Effector memory CD8-positive, alpha-beta T cell (primary cell): ENCODE results near the gene PTPN9.
A peak's percentile ranks its signal among the peaks of the same experiment; 100 is the strongest.
"Not testable (repeated sequence)": the region's sequence is repeated elsewhere in the genome, so short reads cannot be mapped to it uniquely, and the experiment has no call there.

Experiments
- ATAC-seq: fragments of 150-1000 bp; cut with Tn5 transposase; replicated peaks from 2 replicates; pipeline ENCODE4 v1.10.0; 2021; ENCODE audit warnings: mild to moderate bottlenecking, moderate library complexity
- DNase-seq, 3 experiments: peaks; one replicate each; pipeline ENCODE4 v3.0.0; 2021
- H3K27ac Mint-ChIP-seq, 2 donors: one replicate each; pipeline ENCODE4 v1.8.0; 2022; ENCODE audit warnings: mild to moderate bottlenecking in 2 of 2, mixed read lengths in 2 of 2, moderate library complexity in 2 of 2
- H3K27me3 Mint-ChIP-seq, 2 donors: one replicate each; pipeline ENCODE4 v1.8.0; 2022; ENCODE audit warnings: mixed read lengths in 2 of 2
- H3K36me3 Mint-ChIP-seq: one replicate; pipeline ENCODE4 v1.8.0; 2022; ENCODE audit warnings: mild to moderate bottlenecking, moderate library complexity, mixed read lengths; ENCODE audit not compliant: insufficient read depth
- H3K4me1 Mint-ChIP-seq, 2 donors: one replicate each; pipeline ENCODE4 v1.8.0; 2022; ENCODE audit warnings: low read depth in 2 of 2, mixed read lengths in 2 of 2
- H3K4me3 Mint-ChIP-seq, 2 donors: one replicate each; pipeline ENCODE4 v1.8.0; 2022; ENCODE audit warnings: mild to moderate bottlenecking in 2 of 2, mixed read lengths in 2 of 2, moderate library complexity in 2 of 2
- H3K9me3 Mint-ChIP-seq, 2 donors: one replicate each; pipeline ENCODE4 v1.8.0; 2022; ENCODE audit warnings: mixed read lengths in 2 of 2

Gene PTPN9

DNA sequence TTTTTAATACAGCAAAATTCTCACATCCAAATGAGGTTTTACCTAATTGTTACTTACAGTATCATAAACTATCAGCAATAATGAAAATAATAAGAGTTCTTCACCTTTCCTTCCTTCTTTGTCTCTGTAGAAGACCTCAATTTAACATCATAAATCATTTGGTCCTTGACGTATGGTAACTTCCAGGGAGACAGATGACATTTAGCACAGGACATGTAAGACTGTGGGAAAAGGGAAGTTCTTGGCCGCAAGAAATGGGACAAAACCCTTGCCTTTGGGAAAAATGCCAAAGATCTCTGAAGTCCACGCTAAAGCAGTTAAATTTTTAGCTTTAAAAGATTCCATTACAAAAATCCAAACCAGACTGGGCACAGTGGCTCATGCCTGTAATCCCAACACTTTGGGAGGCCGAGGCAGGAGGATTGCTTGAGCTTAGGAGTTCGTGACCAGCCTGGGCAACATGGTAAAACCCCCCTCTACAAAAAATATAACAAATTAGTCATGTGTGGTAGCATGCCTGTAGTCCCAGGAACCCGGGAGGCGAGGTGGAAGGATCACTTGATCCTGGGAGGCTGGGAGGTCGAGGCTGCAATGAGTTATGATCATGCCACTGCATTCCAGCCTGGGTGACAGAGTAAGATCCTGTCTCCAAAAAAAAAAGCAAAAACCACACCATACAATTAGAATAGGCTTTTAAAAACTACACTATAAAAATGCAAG lies 8.8 kb downstream of the PTPN9 start:
- DNase-seq: no peak
- ATAC-seq: no peak
- Mint-ChIP-seq H3K27me3 (no peaks in the 10 kb centered on the region), H3K4me3 (no peak overlapping the region), H3K36me3 (peaks cover 9% of the 10 kb centered on the region), H3K9me3 (no peaks in the 10 kb centered on the region), H3K27ac (no peak overlapping the region), H3K4me1 (peaks cover 18 to 37% of the 10 kb centered on the region in 2 donors)

DNA sequence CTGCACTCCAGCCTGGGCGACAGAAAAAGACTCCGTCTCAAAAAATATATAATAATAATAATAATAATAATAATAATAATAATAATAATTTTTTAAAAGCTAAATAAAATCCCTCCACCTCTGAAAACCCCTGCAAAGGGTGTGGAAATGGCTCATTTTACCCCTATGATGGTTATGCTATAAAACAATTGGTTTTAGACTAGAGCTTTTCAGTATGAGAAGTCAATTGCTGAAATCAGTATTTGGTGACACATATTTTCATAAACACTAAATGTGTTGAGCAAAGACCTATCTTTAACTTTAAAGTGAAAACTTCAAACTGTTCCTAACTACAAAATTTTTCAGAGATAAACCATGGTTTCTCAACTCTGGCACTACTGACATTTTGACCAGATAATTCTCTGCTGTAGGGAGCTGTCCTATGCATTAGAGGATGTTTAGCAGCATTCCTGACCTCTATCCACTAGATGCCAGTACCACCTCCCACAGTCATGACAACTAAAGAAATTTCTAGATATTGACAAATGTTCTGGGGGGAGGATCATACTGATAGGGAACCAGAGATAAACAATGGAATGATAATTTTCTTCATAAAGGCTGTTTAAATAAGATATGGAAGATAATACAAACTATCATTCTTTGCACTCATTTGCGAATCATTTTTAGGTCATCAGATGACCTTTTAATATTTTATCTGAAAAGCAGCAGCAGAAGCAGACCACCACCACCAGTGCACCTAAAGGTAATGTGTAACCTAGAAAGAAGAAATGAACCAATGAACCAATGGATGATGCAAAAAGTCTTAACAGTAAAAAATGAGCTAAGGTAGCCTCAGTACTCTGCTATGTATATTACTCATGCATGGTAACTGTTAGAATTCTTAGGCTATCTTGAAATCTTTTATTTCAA lies 13.8 kb downstream of the PTPN9 start:
- DNase-seq (no peak), ATAC-seq (no peak)
- no peak overlapping the region for H3K4me3 Mint-ChIP-seq
- peak overlapping the region in 1 of 2 donors; percentile 60 for H3K27ac Mint-ChIP-seq
- no peaks in the 10 kb centered on the region for H3K27me3 Mint-ChIP-seq
- H3K4me1 Mint-ChIP-seq: peaks cover 3 to 27% of the 10 kb centered on the region in 2 donors
- no peaks in the 10 kb centered on the region for H3K9me3 Mint-ChIP-seq
- peaks cover 11% of the 10 kb centered on the region for H3K36me3 Mint-ChIP-seq

DNA sequence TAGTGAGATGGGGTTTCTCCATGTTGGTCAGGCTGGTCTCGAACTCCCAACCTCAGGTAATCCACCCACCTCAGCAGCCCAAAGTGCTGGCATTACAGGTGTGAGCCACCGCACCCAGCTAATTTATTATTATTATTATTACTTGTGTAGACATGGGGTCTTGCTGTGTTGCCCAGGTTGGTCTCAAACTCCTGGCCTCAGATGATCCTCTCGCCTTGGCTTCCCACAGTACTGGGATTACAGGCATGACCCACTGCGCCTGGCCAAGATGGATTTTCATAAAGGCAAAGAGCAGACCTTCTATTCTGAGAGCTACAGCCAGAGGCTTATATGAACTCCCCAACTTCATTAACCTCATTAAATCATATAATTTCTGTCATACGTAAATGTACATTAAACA lies 17.2 kb downstream of the PTPN9 start:
- no peak overlapping the region for H3K4me3 Mint-ChIP-seq
- H3K27me3 Mint-ChIP-seq: no peaks in the 10 kb centered on the region
- H3K4me1 Mint-ChIP-seq: peaks cover 3 to 20% of the 10 kb centered on the region in 2 donors
- DNase-seq (no peak), ATAC-seq (no peak)
- no peak overlapping the region for H3K27ac Mint-ChIP-seq
- H3K9me3 Mint-ChIP-seq: no peaks in the 10 kb centered on the region
- H3K36me3 Mint-ChIP-seq: peaks cover 9% of the 10 kb centered on the region

DNA sequence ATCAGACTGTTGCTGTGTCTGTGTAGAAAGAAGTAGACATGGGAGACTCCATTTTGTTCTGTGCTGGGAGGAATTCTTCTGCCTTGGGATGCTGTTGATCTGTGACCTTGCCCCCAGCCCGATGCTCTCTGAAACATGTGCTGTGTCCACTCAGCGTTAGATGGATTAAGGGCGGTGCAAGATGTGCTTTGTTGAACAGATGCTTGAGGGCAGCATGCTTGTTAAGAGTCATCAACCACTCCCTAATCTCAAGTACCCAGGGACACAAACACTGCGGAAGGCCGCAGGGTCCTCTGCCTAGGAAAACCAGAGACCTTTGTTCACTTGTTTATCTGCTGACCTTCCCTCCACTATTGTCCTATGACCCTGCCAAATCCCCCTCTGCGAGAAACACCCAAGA lies 19.8 kb downstream of the PTPN9 start:
- not testable (repeated sequence) for ATAC-seq, H3K4me3 Mint-ChIP-seq, H3K27me3 Mint-ChIP-seq, H3K9me3 Mint-ChIP-seq, DNase-seq, H3K4me1 Mint-ChIP-seq, H3K36me3 Mint-ChIP-seq, H3K27ac Mint-ChIP-seq

DNA sequence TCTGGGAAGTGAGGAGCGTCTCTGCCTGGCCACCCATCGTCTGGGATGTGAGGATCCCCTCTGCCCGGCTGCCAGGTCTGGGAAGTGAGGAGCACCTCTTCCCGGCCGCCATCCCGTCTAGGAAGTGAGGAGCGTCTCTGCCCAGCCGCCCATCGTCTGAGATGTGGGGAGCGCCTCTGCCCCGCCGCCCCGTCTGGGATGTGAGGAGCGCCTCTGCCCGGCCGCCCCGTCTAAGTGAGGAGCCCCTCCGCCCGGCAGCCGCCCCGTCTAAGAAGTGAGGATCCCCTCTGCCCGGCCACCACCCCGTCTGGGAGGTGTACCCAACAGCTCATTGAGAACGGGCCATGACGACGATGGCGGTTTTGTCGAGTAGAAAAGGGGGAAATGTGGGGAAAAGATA lies 20.2 kb downstream of the PTPN9 start:
- H3K9me3 Mint-ChIP-seq, H3K4me1 Mint-ChIP-seq, DNase-seq, H3K27ac Mint-ChIP-seq, H3K27me3 Mint-ChIP-seq, H3K36me3 Mint-ChIP-seq, H3K4me3 Mint-ChIP-seq, ATAC-seq: not testable (repeated sequence)

DNA sequence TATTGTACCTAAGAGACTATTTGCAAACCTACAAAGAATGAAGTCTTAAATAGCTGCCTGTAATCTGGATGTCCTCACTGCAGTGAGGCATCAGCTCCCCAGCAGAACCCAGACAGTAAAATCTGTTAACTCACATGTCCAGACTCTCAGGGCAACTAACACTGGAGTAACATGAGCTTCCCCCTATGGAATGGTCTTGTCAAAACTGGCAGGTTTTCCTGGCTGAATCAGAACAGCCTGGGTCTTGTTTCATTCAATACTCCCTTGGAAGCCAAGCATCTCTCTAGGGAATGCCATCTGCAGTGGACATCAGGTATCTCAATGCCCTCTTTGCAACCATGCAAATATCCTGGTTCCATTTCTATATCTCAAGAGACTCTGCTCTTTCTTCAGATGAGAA lies 24.4 kb downstream of the PTPN9 start:
- DNase-seq: no peak
- H3K27me3 Mint-ChIP-seq: no peaks in the 10 kb centered on the region
- peaks cover 2% of the 10 kb centered on the region for H3K36me3 Mint-ChIP-seq
- peaks cover 4 to 12% of the 10 kb centered on the region in 2 donors for H3K4me1 Mint-ChIP-seq
- peak overlapping the region in 1 of 2 donors; percentile 58 for H3K27ac Mint-ChIP-seq
- H3K9me3 Mint-ChIP-seq: no peaks in the 10 kb centered on the region
- ATAC-seq: no peak
- H3K4me3 Mint-ChIP-seq: no peak overlapping the region

DNA sequence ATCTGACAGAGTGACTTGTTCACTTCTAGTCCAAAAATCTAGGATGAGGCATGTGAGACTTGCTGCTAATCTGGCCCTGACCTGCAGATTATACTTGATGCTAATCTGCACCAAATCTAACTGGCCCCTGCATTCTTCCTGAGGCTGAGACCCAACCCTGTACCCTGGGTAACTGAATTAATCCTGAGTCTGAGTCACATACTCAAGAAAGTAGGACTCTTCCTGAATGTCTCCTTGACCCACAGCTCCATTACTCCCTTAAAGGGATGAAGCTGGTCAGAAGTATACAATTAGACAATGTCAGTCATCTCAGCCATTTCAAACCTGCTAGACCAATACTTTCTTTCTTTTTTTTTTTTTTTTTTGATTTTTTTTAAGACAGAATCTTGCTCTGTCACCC lies 25.5 kb downstream of the PTPN9 start:
- peaks cover 4 to 12% of the 10 kb centered on the region in 2 donors for H3K4me1 Mint-ChIP-seq

DNA sequence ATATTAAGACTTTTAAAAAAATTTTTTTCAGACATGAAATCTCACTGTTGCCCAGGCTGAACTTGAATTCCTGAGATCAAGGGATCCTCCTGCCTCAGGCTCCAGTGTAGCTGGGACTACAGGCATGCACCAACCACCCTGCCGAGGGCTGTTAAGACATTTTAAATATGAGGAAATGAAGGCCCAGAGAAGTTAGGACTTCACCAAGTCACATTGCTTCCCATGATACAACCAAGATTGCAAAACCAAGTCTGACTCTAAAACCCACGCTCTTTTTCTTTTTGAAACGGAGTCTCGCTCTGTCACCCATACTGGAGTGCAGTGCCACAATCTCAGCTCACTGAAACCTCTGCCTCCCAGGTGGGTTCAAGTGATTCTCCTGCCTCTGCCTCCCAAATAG lies 28.0 kb downstream of the PTPN9 start:
- Mint-ChIP-seq H3K36me3 (no peaks in the 10 kb centered on the region), H3K4me3 (no peak overlapping the region), H3K4me1 (peaks cover 4 to 16% of the 10 kb centered on the region in 2 donors), H3K27ac (no peak overlapping the region), H3K27me3 (no peaks in the 10 kb centered on the region), H3K9me3 (no peaks in the 10 kb centered on the region)
- DNase-seq (no peak), ATAC-seq (no peak)

More for the DNA sequence above, 25.5 kb downstream of the PTPN9 start:
- no peaks in the 10 kb centered on the region for H3K36me3 Mint-ChIP-seq
- no peaks in the 10 kb centered on the region for H3K27me3 Mint-ChIP-seq
- no peaks in the 10 kb centered on the region for H3K9me3 Mint-ChIP-seq
- ATAC-seq (no peak), DNase-seq (no peak)
- peak overlapping the region; percentile 6 to 36 for H3K27ac Mint-ChIP-seq
- H3K4me3 Mint-ChIP-seq: no peak overlapping the region

DNA sequence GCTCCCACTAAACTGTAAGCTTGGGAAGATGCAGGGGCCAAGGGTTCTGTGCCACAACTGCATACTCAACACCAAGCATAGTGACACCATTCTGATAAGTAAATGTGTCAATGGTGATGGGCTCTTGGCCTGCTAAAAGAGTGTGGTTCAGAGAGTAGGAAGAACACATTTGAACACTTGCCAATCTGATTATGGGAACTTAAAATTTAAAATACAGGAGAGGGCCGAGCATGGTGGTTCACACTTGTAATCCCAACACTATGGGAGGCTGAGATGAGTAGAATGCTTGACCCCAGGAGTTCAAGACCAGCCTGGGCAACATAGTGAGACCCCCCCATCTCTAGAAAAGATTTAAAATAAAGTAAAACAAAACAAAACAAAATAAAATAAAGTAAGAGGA lies 34.1 kb downstream of the PTPN9 start:
- Mint-ChIP-seq H3K36me3 (peaks cover 3% of the 10 kb centered on the region), H3K27me3 (no peaks in the 10 kb centered on the region)

DNA sequence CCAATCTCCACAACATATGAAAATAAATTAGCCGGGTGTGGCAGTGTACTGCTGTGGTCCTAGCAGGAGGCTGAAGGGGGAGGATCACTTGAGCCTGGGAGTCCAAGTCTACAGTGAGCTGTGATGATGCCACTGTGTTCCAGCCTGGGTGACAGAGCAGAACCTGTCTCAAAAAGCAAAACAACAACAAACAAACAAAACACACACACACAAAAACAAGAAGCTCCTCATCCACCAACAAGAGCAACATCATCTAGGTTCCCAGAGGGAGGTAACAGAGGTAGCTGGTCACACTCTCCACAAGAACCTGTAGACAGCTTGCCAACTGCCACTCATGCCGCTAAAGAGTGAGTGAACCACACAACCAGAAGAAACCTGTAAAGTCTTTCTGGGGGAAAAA lies 34.8 kb downstream of the PTPN9 start:
- Mint-ChIP-seq H3K4me1 (peaks cover 15 to 33% of the 10 kb centered on the region in 2 donors), H3K36me3 (peaks cover 7% of the 10 kb centered on the region), H3K27me3 (no peaks in the 10 kb centered on the region), H3K27ac (peak overlapping the region; percentile 1 to 81), H3K4me3 (no peak overlapping the region), H3K9me3 (no peaks in the 10 kb centered on the region)
- DNase-seq: no peak
- ATAC-seq: no peak

More for the DNA sequence above, 34.1 kb downstream of the PTPN9 start:
- no peak for ATAC-seq
- peak overlapping the region; percentile 1 to 81 for H3K27ac Mint-ChIP-seq
- no peaks in the 10 kb centered on the region for H3K9me3 Mint-ChIP-seq
- H3K4me3 Mint-ChIP-seq: no peak overlapping the region
- H3K4me1 Mint-ChIP-seq: peaks cover 15 to 33% of the 10 kb centered on the region in 2 donors
- DNase-seq: no peak

DNA sequence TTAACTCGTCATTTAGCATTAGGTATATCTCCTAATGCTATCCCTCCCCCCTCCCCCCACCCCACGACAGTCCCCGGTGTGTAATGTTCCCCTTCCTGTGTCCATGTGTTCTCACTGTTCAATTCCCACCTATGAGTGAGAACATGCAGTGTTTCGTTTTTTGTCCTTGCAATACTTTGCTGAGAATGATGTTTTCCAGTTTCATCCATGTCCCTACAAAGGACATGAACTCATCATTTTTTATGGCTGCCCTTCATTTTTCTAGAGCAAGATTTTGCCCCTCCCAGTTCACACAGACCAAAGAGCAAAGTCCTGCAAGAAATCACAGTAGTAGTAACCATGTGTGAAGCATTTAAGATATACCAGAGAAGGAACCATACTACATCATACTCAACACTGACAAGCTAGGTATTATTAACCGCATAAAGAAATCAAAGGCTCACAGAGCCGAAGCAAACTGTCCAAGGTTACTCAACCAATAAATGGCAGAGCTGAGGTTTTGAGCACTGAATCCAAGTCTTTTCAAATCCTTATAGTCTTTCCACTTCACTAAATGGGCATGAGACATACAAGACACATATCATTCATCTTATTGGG lies 36.1 kb downstream of the PTPN9 start:
- not testable (repeated sequence) for ATAC-seq, H3K4me3 Mint-ChIP-seq
- H3K27ac Mint-ChIP-seq: peak overlapping the region in 1 of 2 donors; percentile 81

DNA sequence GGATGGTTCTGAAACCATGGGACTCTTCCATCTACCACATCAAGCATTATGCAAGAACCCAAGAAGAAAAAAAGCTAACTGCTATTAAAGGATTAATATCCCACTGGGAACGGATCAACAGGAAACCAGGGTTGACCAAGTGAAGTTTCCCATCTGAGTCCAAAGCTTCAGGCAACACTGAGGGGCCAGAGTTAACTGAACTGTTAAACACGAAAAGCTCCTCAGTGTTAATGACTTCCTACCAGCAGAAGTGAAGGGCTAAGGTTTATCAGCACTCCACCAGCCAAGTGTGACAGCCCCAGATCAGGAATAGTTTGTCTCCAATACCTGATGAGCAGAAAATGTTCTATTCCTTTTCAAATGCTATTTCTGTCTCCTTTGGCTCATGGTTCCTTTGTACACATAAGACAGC lies 36.7 kb downstream of the PTPN9 start:
- ATAC-seq: no peak
- Mint-ChIP-seq H3K27ac (peak overlapping the region in 1 of 2 donors; percentile 33), H3K4me3 (no peak overlapping the region), H3K36me3 (peaks cover 8% of the 10 kb centered on the region), H3K4me1 (peaks cover 15 to 39% of the 10 kb centered on the region in 2 donors), H3K27me3 (no peaks in the 10 kb centered on the region), H3K9me3 (no peaks in the 10 kb centered on the region)
- no peak for DNase-seq

More for the DNA sequence above, 36.1 kb downstream of the PTPN9 start:
- peaks cover 15 to 39% of the 10 kb centered on the region in 2 donors for H3K4me1 Mint-ChIP-seq
- H3K27me3 Mint-ChIP-seq, H3K9me3 Mint-ChIP-seq, DNase-seq, H3K36me3 Mint-ChIP-seq: not testable (repeated sequence)

DNA sequence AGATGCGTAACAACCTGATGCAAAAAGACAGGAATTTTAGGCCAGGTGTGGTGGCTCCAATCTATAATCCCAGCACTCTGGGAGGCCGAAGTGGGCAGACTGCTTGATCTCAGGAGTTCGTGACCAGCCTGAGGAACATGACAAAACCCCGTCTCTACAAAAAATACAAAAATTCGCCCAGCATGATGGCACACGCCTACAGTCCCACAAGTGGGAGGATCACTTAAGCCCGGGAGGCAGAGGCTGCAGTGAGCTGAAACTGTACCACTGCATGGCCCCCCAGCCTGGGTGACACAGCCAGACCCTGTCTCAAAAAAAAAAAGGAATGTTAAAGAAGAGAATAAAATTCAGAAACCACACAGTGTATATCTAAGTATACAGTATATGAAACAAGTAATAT lies 40.7 kb downstream of the PTPN9 start:
- no peak for ATAC-seq
- no peaks in the 10 kb centered on the region for H3K9me3 Mint-ChIP-seq
- peaks cover 9 to 39% of the 10 kb centered on the region in 2 donors for H3K4me1 Mint-ChIP-seq
- no peak for DNase-seq
- peaks cover 17% of the 10 kb centered on the region for H3K36me3 Mint-ChIP-seq
- H3K27ac Mint-ChIP-seq: peak overlapping the region; percentile 49 to 61
- H3K27me3 Mint-ChIP-seq: no peaks in the 10 kb centered on the region
- H3K4me3 Mint-ChIP-seq: no peak overlapping the region
